MM.1S (cell line): ENCODE measurements around the gene ST3GAL4.

Experiments
- DNase-seq: peaks from one replicate; pipeline ENCODE4 v3.0.0-alpha.2; 2015
- H2AFZ ChIP-seq: fragments of 300-600 bp; sonication (generic); 2 replicates; pipeline ENCODE4 v1.6.0; 2016; ENCODE audit warnings: antibody characterized with exemption, low read length
- H3F3A ChIP-seq: fragments of 300-600 bp; sonication (generic); 2 replicates; pipeline ENCODE4 v1.6.1; 2016; ENCODE audit warnings: mild to moderate bottlenecking, antibody characterized with exemption, low read length, moderate library complexity, mixed read lengths; ENCODE audit not compliant: insufficient read depth
- H3K27ac ChIP-seq: fragments of 300-600 bp; sonication (generic); 2 replicates; pipeline ENCODE4 v1.5.1; 2016; ENCODE audit warnings: mild to moderate bottlenecking, low read length
- H3K27me3 ChIP-seq: fragments of 300-600 bp; sonication (generic); replicated peaks from 2 replicates; pipeline ENCODE4 v1.6.0; 2016; ENCODE audit warnings: low read length; ENCODE audit not compliant: insufficient read depth
- H3K36me3 ChIP-seq: fragments of 300-600 bp; sonication (generic); replicated peaks from 2 replicates; pipeline ENCODE4 v1.6.1; 2016; ENCODE audit warnings: mild to moderate bottlenecking, low read length, mixed read lengths; ENCODE audit not compliant: insufficient read depth
- H3K4me1 ChIP-seq: fragments of 300-600 bp; sonication (generic); 2 replicates; pipeline ENCODE4 v1.6.1; 2016; ENCODE audit warnings: low read length, mixed read lengths
- H3K4me2 ChIP-seq: fragments of 300-600 bp; sonication (generic); 2 replicates; pipeline ENCODE4 v1.6.0; 2016; ENCODE audit warnings: low read depth, low read length
- H3K4me3 ChIP-seq: fragments of 300-600 bp; sonication (generic); 2 replicates; pipeline ENCODE4 v1.5.1; 2016; ENCODE audit warnings: low read length, mixed read lengths
- H3K79me2 ChIP-seq: fragments of 300-600 bp; sonication (generic); 2 replicates; pipeline ENCODE4 v1.6.1; 2016; ENCODE audit warnings: mixed run types, low read length, mixed read lengths
- H3K9ac ChIP-seq: fragments of 300-600 bp; sonication (generic); 2 replicates; pipeline ENCODE4 v1.6.1; 2016; ENCODE audit warnings: low read length, mixed read lengths
- H3K9me2 ChIP-seq: fragments of 300-600 bp; sonication (generic); replicated peaks from 2 replicates; pipeline ENCODE4 v1.6.1; 2016; ENCODE audit warnings: mild to moderate bottlenecking, low read length, mixed read lengths; ENCODE audit not compliant: insufficient read depth
- H3K9me3 ChIP-seq: fragments of 300-600 bp; sonication (generic); replicated peaks from 2 replicates; pipeline ENCODE4 v1.6.1; 2016; ENCODE audit warnings: mild to moderate bottlenecking, low read length, mixed read lengths; ENCODE audit not compliant: insufficient read depth
- H4K20me1 ChIP-seq: fragments of 300-600 bp; sonication (generic); 2 replicates; pipeline ENCODE4 v1.6.1; 2016; ENCODE audit warnings: mild to moderate bottlenecking, low read length, moderate library complexity, mixed read lengths; ENCODE audit not compliant: insufficient read depth
- EZH2 ChIP-seq: fragments of 300-600 bp; sonication (generic); optimal IDR thresholded peaks from 2 replicates; pipeline ENCODE3; 2017; ENCODE audit warnings: low read depth, mild to moderate bottlenecking, antibody characterized with exemption, low read length, mixed read lengths
- EZH2phosphoT487 ChIP-seq: fragments of 300-600 bp; sonication (generic); IDR thresholded peaks from 2 replicates; pipeline ENCODE4 v1.6.1; 2018; ENCODE audit warnings: antibody characterized with exemption, low read length
- TF ChIP-seq, protein P1 (sequence below): fragments of 300-600 bp; sonication (generic); IDR thresholded peaks from 2 replicates; pipeline ENCODE4 v1.5.1; 2016; ENCODE audit warnings: antibody characterized with exemption, low read length, mixed read lengths

Gene ST3GAL4

DNA sequence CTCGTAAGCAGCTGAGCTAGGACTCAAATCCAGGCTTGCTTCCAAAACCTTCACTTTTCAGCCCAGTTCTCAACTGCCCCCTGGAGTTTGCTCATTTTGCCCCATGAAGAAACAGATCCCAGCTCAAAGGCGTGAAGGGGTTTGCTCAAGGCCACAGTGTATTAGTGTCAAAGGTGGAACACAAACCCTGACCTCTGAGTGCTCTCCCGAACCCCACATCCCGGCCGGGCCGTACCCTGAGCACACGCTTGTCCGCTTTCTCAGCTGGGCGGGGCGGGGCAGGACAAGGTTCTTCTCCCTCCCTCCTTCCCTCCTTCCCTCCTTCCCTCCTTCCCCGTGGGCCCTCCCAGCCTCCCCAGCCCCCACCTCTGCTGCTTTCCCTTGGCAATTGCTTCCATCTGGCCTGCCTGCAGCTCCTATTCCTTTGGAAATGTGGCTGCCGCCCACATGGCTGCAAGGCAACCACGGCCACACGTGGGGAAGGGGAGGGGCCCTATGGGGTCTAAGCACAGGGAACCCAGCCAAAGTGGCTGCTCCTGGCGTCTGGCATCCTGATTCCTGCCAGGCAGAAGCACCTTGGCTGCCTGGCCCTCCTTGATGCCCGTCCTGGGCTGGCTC lies 4.1 kb downstream of the ST3GAL4 start:
- Histone ChIP-seq H3K9me3 (no peaks in the 10 kb centered on the region), H2AFZ (no peak overlapping the region), H3K4me2 (no peak overlapping the region), H3K79me2 (no peaks in the 10 kb centered on the region), H3K9me2 (no peaks in the 10 kb centered on the region), H4K20me1 (no peaks in the 10 kb centered on the region), H3K36me3 (no peaks in the 10 kb centered on the region), H3K4me3 (no peak overlapping the region), H3K4me1 (no peaks in the 10 kb centered on the region), H3K27me3 (no peaks in the 10 kb centered on the region), H3F3A (no peaks in the 10 kb centered on the region), H3K27ac (no peak overlapping the region), H3K9ac (no peak overlapping the region)
- TF ChIP-seq EZH2 (no peak), EZH2phosphoT487 (no peak)
- TF ChIP-seq, protein P1, sequence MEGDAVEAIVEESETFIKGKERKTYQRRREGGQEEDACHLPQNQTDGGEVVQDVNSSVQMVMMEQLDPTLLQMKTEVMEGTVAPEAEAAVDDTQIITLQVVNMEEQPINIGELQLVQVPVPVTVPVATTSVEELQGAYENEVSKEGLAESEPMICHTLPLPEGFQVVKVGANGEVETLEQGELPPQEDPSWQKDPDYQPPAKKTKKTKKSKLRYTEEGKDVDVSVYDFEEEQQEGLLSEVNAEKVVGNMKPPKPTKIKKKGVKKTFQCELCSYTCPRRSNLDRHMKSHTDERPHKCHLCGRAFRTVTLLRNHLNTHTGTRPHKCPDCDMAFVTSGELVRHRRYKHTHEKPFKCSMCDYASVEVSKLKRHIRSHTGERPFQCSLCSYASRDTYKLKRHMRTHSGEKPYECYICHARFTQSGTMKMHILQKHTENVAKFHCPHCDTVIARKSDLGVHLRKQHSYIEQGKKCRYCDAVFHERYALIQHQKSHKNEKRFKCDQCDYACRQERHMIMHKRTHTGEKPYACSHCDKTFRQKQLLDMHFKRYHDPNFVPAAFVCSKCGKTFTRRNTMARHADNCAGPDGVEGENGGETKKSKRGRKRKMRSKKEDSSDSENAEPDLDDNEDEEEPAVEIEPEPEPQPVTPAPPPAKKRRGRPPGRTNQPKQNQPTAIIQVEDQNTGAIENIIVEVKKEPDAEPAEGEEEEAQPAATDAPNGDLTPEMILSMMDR, result no peak
- DNase-seq, result no peak

DNA sequence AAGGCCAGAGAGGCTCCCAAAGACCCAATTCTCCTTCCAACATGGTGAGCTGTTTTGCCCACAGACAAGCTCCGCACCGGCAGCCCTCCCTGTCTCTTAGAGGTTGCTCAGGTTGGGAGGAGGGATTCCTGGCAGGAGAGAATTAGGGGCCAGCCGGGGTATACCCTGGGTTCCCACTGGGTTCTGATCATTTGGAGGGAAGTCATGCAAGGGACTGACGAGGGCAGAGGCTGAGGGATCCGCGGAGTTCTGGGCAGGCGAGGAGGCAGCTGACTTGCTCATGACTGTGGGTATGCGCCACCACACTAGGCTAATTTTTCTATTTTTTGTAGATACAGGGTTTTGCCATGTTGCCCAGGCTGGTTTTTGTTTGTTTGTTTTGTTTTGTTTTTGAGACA lies 4.6 kb downstream of the ST3GAL4 start:
- H3K27me3 ChIP-seq, result no peaks in the 10 kb centered on the region

DNA sequence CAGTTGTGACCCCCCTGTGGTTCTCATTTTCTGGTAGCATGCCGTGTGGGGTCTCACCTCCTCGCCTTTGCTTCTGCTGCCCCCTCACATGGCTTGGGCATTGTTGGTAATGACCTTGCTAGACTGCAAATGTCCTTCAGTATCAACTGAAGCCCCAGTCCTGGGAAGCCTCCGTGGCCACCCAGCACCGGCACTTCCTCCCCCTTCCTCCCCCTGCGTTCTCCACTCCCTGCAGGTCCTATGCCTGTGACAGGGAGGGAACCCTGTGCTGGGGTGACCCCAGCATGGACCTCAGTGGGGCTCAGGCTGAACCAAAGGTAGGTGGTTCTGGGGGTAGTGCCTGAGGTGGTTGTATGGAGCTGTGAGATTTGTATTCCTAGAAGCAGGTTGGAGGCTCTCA lies 5.9 kb downstream of the ST3GAL4 start:
- Histone ChIP-seq H3K9ac (no peak overlapping the region), H2AFZ (no peak overlapping the region), H3K79me2 (no peaks in the 10 kb centered on the region), H3K36me3 (no peaks in the 10 kb centered on the region), H3K9me2 (no peaks in the 10 kb centered on the region), H3F3A (no peaks in the 10 kb centered on the region), H3K27ac (no peak overlapping the region), H3K4me1 (no peaks in the 10 kb centered on the region), H3K27me3 (no peaks in the 10 kb centered on the region), H3K9me3 (no peaks in the 10 kb centered on the region), H3K4me2 (no peak overlapping the region), H4K20me1 (no peaks in the 10 kb centered on the region), H3K4me3 (no peak overlapping the region)
- TF ChIP-seq EZH2phosphoT487 (no peak), EZH2 (no peak)
- TF ChIP-seq, protein P1, result no peak
- no peak for DNase-seq

More for the DNA sequence above, 4.6 kb downstream of the ST3GAL4 start:
- H3K9ac ChIP-seq, result no peak overlapping the region
- TF ChIP-seq, protein P1, result no peak
- TF ChIP-seq EZH2 (no peak), EZH2phosphoT487 (no peak)
- no peaks in the 10 kb centered on the region for H3K4me1 ChIP-seq
- no peaks in the 10 kb centered on the region for H4K20me1 ChIP-seq
- H3K4me3 ChIP-seq, result no peak overlapping the region
- no peak overlapping the region for H2AFZ ChIP-seq
- H3K36me3 ChIP-seq, result no peaks in the 10 kb centered on the region
- no peaks in the 10 kb centered on the region for H3K9me3 ChIP-seq
- no peaks in the 10 kb centered on the region for H3F3A ChIP-seq
- H3K9me2 ChIP-seq, result no peaks in the 10 kb centered on the region
- H3K79me2 ChIP-seq, result no peaks in the 10 kb centered on the region
- DNase-seq, result no peak
- no peak overlapping the region for H3K4me2 ChIP-seq
- H3K27ac ChIP-seq, result no peak overlapping the region
